Measurements from ENCODE around the gene RNF215.
"Not testable (repeated sequence)": the region's sequence is repeated elsewhere in the genome, so short reads cannot be mapped to it uniquely, and the experiment has no call there.

Gene RNF215

DNA sequence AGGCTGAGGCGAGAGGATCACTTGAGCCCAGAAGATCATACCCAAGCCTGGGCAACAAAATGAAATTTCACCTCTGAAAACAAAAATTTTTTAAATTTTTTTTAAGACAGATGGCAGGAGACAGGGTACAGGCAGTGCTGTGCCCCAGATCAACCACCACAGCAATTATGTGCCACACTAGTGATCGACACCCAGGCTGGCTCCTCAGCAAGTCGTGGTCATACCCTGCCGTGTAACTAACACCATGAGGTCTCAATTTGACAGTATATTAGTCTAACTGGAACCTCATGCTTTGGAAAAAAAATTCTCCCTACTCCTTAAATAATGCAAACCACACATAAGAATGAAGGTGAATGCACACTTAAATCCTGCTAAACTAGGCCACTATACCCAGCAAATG, 38.8 kb downstream of the RNF215 start:
- 93 to 97% methylated on average over 4 of the region's 4 CpGs for WGBS, 2 experiments
- H3K27me3 ChIP-seq (ENCODE audit: control insufficient read depth, insufficient read depth, low read length, poor library complexity, severe bottlenecking) = no peaks in the 10 kb centered on the region
- no peaks in the 10 kb centered on the region for H3K9me3 ChIP-seq (ENCODE audit: control insufficient read depth, low read length)
- peaks cover 58% of the 10 kb centered on the region for H3K36me3 ChIP-seq (ENCODE audit: control insufficient read depth, insufficient read depth, low read length)
- no peak overlapping the region for H3K4me3 ChIP-seq (ENCODE audit: insufficient read depth, low read depth, low read length)
- no peak overlapping the region for H3K27ac ChIP-seq (ENCODE audit: insufficient read depth, low read depth, low read length, poor library complexity, severe bottlenecking)
- no peaks in the 10 kb centered on the region for H3K4me1 ChIP-seq (ENCODE audit: control insufficient read depth, insufficient read depth, low read length)

GRCh38 chr22:30347255-30347892, 39.8 kb downstream of the RNF215 start:
- 92 to 94% methylated on average over 5 of the region's 5 CpGs for WGBS, 2 experiments
- Histone ChIP-seq H3K4me3 (ENCODE audit: insufficient read depth, low read depth, low read length) (no peak overlapping the region), H3K36me3 (ENCODE audit: control insufficient read depth, insufficient read depth, low read length) (peaks cover 62% of the 10 kb centered on the region), H3K27me3 (ENCODE audit: control insufficient read depth, insufficient read depth, low read length, poor library complexity, severe bottlenecking) (no peaks in the 10 kb centered on the region), H3K27ac (ENCODE audit: insufficient read depth, low read depth, low read length, poor library complexity, severe bottlenecking) (no peak overlapping the region), H3K9me3 (ENCODE audit: control insufficient read depth, low read length) (no peaks in the 10 kb centered on the region), H3K4me1 (ENCODE audit: control insufficient read depth, insufficient read depth, low read length) (no peaks in the 10 kb centered on the region)

DNA sequence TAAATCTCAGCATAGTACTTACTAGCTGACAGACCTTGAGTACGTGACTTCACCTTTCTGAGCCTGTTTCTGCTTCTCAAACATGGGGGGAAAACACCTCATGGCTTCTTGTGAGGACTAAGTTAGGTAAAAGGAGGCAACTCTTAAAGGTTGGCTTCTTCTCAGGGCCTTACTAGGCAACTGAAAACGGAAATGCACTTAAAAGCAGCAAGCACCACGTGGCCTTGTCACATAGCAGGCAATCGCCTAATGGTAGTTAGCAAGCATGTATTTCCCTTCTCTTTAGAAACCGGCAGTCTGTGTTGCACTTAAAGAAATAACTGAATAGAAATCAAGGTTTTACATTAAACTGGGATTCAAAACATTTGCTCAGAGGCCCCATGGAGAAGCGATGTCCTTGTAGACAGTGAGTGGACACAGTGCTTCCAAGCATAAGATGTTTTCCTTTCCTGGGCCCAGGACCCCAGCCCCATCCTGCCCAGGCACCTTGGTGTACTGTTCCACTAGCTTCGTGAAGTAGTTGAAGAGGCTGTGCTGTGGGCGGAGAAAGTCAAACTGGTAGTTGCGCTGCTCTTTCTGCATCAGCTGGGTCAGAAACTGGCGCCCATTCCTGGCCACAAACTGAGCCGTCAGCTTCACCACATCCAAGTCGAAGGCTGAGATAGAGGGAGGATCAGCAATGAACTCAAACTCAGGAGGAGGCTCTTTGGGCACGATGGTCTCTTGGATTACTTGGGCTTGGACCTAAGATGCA, 42.6 kb downstream of the RNF215 start:
- Histone ChIP-seq H3K36me3 (ENCODE audit: control insufficient read depth, insufficient read depth, low read length) (peaks cover 74% of the 10 kb centered on the region), H3K4me3 (ENCODE audit: insufficient read depth, low read depth, low read length) (no peak overlapping the region), H3K9me3 (ENCODE audit: control insufficient read depth, low read length) (no peaks in the 10 kb centered on the region), H3K4me1 (ENCODE audit: control insufficient read depth, insufficient read depth, low read length) (no peaks in the 10 kb centered on the region), H3K27me3 (ENCODE audit: control insufficient read depth, insufficient read depth, low read length, poor library complexity, severe bottlenecking) (no peaks in the 10 kb centered on the region), H3K27ac (ENCODE audit: insufficient read depth, low read depth, low read length, poor library complexity, severe bottlenecking) (no peak overlapping the region)
- 96 to 97% methylated on average over 13 of the region's 13 CpGs for WGBS, 2 experiments

GRCh38 chr22:30340911-30341685, 46.1 kb downstream of the RNF215 start:
- 92 to 93% methylated on average over 16 of the region's 16 CpGs for WGBS, 2 experiments
- Histone ChIP-seq H3K4me1 (ENCODE audit: control insufficient read depth, insufficient read depth, low read length) (no peaks in the 10 kb centered on the region), H3K36me3 (ENCODE audit: control insufficient read depth, insufficient read depth, low read length) (peaks cover 91% of the 10 kb centered on the region), H3K27ac (ENCODE audit: insufficient read depth, low read depth, low read length, poor library complexity, severe bottlenecking) (no peak overlapping the region), H3K4me3 (ENCODE audit: insufficient read depth, low read depth, low read length) (no peak overlapping the region), H3K9me3 (ENCODE audit: control insufficient read depth, low read length) (no peaks in the 10 kb centered on the region), H3K27me3 (ENCODE audit: control insufficient read depth, insufficient read depth, low read length, poor library complexity, severe bottlenecking) (no peaks in the 10 kb centered on the region)

DNA sequence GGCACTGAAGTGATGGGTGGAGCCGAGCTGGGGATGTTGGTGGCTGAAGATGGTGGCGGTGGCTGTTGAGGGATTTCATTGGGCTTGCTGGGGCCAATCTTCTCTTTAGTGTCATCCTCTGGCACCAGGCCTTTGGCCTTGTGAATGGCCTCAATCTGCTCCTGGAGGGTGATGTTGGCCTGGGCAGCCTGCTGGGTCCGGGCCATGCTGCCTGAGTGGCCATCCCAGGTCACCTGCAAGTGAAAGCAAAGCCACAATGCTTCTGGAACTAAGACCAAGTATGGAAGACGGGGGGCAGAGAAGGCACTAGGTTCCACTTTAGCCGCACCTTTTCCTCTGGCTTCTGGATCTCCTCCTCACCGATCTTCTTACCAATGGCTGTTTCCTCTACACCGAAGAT, 48.4 kb downstream of the RNF215 start:
- WGBS, 2 experiments = 98% methylated on average over 7 of the region's 7 CpGs
- Histone ChIP-seq H3K27ac (ENCODE audit: insufficient read depth, low read depth, low read length, poor library complexity, severe bottlenecking) (no peak overlapping the region), H3K27me3 (ENCODE audit: control insufficient read depth, insufficient read depth, low read length, poor library complexity, severe bottlenecking) (no peaks in the 10 kb centered on the region), H3K9me3 (ENCODE audit: control insufficient read depth, low read length) (no peaks in the 10 kb centered on the region), H3K4me3 (ENCODE audit: insufficient read depth, low read depth, low read length) (no peak overlapping the region), H3K4me1 (ENCODE audit: control insufficient read depth, insufficient read depth, low read length) (no peaks in the 10 kb centered on the region), H3K36me3 (ENCODE audit: control insufficient read depth, insufficient read depth, low read length) (peaks cover 91% of the 10 kb centered on the region)

GRCh38 chr22:30338341-30338740, 48.9 kb downstream of the RNF215 start:
- not testable (repeated sequence) for H3K9me3 ChIP-seq (ENCODE audit: control insufficient read depth, low read length); H3K27me3 ChIP-seq (ENCODE audit: control insufficient read depth, insufficient read depth, low read length, poor library complexity, severe bottlenecking); H3K4me1 ChIP-seq (ENCODE audit: control insufficient read depth, insufficient read depth, low read length); H3K27ac ChIP-seq (ENCODE audit: insufficient read depth, low read depth, low read length, poor library complexity, severe bottlenecking); H3K4me3 ChIP-seq (ENCODE audit: insufficient read depth, low read depth, low read length)
- peaks cover 92% of the 10 kb centered on the region for H3K36me3 ChIP-seq (ENCODE audit: control insufficient read depth, insufficient read depth, low read length)
- WGBS, 2 experiments = 93 to 96% methylated on average over 9 of the region's 9 CpGs

DNA sequence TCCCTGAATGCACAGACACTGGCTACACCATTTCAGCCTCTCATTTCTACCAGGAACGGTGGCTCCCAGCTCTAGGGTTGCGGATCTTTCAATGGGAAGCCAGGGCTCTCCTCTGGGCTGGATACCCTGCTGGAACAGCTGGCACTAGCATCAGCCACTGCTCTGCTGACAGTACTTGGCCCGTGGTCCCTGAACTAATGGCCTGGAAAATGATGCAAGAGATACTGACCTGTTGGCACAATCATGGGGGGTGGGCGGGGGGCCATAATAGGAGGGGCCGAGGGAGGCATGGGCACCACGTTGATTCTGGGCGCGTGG, 49.8 kb downstream of the RNF215 start:
- Histone ChIP-seq H3K9me3 (ENCODE audit: control insufficient read depth, low read length) (no peaks in the 10 kb centered on the region), H3K27me3 (ENCODE audit: control insufficient read depth, insufficient read depth, low read length, poor library complexity, severe bottlenecking) (no peaks in the 10 kb centered on the region), H3K36me3 (ENCODE audit: control insufficient read depth, insufficient read depth, low read length) (peaks cover 87% of the 10 kb centered on the region), H3K27ac (ENCODE audit: insufficient read depth, low read depth, low read length, poor library complexity, severe bottlenecking) (no peak overlapping the region), H3K4me3 (ENCODE audit: insufficient read depth, low read depth, low read length) (no peak overlapping the region), H3K4me1 (ENCODE audit: control insufficient read depth, insufficient read depth, low read length) (no peaks in the 10 kb centered on the region)
- 94 to 95% methylated on average over 8 of the region's 8 CpGs for WGBS, 2 experiments

GRCh38 chr22:30336752-30337460, 50.3 kb downstream of the RNF215 start:
- H3K36me3 ChIP-seq (ENCODE audit: control insufficient read depth, insufficient read depth, low read length) = peaks cover 83% of the 10 kb centered on the region
- no peak overlapping the region for H3K4me3 ChIP-seq (ENCODE audit: insufficient read depth, low read depth, low read length)
- WGBS, 2 experiments = 99% methylated on average over 4 of the region's 4 CpGs
- no peak overlapping the region for H3K27ac ChIP-seq (ENCODE audit: insufficient read depth, low read depth, low read length, poor library complexity, severe bottlenecking)
- H3K4me1 ChIP-seq (ENCODE audit: control insufficient read depth, insufficient read depth, low read length) = no peaks in the 10 kb centered on the region
- H3K27me3 ChIP-seq (ENCODE audit: control insufficient read depth, insufficient read depth, low read length, poor library complexity, severe bottlenecking) = no peaks in the 10 kb centered on the region
- no peaks in the 10 kb centered on the region for H3K9me3 ChIP-seq (ENCODE audit: control insufficient read depth, low read length)

- Histone ChIP-seq H3K36me3 (ENCODE audit: control insufficient read depth, insufficient read depth, low read length) (peaks cover 75% of the 10 kb centered on the region), H3K4me3 (ENCODE audit: insufficient read depth, low read depth, low read length) (no peak overlapping the region), H3K27me3 (ENCODE audit: control insufficient read depth, insufficient read depth, low read length, poor library complexity, severe bottlenecking) (no peaks in the 10 kb centered on the region), H3K4me1 (ENCODE audit: control insufficient read depth, insufficient read depth, low read length) (no peaks in the 10 kb centered on the region), H3K27ac (ENCODE audit: insufficient read depth, low read depth, low read length, poor library complexity, severe bottlenecking) (no peak overlapping the region), H3K9me3 (ENCODE audit: control insufficient read depth, low read length) (no peaks in the 10 kb centered on the region)
- WGBS, 2 experiments = 90 to 96% methylated on average over 1 of the region's 1 CpG
Measured at GRCh38 chr22:30335236-30335635, 52.0 kb downstream of the RNF215 start.

- no peak overlapping the region for H3K27ac ChIP-seq (ENCODE audit: insufficient read depth, low read depth, low read length, poor library complexity, severe bottlenecking)
- no peak overlapping the region for H3K4me3 ChIP-seq (ENCODE audit: insufficient read depth, low read depth, low read length)
- WGBS, 2 experiments = 94 to 100% methylated on average over 4 of the region's 4 CpGs
- H3K27me3 ChIP-seq (ENCODE audit: control insufficient read depth, insufficient read depth, low read length, poor library complexity, severe bottlenecking) = no peaks in the 10 kb centered on the region
- H3K4me1 ChIP-seq (ENCODE audit: control insufficient read depth, insufficient read depth, low read length) = no peaks in the 10 kb centered on the region
- no peaks in the 10 kb centered on the region for H3K9me3 ChIP-seq (ENCODE audit: control insufficient read depth, low read length)
- H3K36me3 ChIP-seq (ENCODE audit: control insufficient read depth, insufficient read depth, low read length) = peaks cover 69% of the 10 kb centered on the region
Measured at GRCh38 chr22:30334646-30335045, 52.6 kb downstream of the RNF215 start.

Measured in ectodermal cell (in vitro differentiated cells).